NOMO-1 treated with dmso at 0.1 percent for 144 hours (cell line): ENCODE results near the gene RPS27.
A peak's percentile ranks its signal among the peaks of the same experiment; 100 is the strongest.

ENCODE experiments used
- DNase-seq: peaks from one replicate; lab custom pipeline; 2025; ENCODE audit not compliant: unreplicated experiment; lab: John Stamatoyannopoulos, UW

The RPS27 gene

DNA sequence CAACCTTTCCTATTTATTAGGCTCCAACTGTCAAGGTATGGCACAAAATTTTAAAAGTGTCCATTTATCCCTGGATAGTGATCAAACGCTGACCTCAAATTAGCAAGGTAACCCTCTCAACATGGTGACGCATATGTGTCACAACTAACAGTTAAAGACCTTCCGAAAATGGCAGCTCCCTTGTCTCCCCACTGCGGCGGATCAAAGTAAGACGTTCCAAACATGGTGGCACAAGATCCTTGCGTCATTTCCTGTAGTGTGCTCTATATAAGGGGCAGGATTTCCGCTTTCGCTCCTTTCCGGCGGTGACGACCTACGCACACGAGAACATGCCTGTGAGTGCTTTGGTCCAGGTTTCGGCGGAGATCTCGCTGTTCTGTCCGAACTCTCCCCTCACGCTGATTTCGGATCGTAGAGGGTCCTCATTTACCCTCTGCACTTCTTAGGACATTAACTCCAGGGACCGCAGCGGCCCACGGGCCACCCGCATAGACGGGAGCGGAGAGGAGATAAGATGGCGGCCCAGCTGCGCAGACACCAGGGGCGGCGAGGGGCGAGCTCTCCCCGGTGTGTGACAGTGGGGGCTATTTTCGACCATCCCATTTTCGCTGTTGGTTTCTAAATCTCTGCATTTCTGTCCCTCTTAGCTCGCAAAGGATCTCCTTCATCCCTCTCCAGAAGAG is at the start of gene RPS27:
Gene RPS27 (plus strand): TSS at position 295 of the 683 bp plus-strand sequence. CDS start 35 bp downstream, at position 330.
- peak; percentile 97 for DNase-seq

DNA sequence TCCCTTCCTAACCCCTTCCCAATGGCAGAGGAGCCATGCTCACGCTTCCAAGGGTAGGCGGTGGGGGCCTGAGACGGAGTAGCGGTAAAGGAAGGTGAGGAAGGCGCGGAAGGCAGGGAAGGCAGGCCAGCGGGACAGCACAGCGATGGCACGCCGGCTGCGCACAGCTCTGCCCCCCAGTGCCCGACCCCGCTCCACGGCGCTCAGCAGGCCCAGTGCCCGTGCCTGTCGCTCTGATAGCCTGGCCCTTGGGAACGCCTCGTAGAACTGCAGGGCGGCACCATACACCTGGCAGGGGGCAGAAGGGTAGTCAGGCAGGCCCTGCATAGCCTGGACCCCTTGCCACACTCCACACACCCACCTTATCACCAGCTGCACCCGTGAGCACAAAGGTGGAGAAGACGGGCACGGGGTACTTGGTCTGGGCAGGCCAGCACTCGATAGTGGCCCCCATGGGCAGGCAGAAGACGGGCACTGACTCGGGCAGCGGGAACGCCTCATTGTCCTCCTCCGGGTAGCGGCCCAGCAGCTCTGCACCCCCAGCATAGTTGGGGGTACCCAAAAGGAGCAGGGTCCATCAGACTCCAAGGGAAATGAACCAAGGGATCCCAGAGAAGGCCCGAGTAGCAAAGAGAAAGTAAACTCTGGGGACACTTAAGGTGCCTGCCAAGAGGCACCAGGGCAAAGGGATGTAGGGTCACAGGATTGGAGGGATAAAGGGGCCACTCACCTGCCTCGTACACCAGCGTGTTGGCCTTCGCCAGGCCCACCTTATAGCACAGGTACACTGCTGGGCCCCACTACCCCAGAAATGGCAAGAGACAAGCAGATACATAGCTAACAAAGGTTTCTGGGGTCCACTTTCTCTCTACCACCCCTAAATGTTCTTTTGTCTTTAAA is 48.5 kb upstream of the RPS27 start:
- DNase-seq, result no peak

DNA sequence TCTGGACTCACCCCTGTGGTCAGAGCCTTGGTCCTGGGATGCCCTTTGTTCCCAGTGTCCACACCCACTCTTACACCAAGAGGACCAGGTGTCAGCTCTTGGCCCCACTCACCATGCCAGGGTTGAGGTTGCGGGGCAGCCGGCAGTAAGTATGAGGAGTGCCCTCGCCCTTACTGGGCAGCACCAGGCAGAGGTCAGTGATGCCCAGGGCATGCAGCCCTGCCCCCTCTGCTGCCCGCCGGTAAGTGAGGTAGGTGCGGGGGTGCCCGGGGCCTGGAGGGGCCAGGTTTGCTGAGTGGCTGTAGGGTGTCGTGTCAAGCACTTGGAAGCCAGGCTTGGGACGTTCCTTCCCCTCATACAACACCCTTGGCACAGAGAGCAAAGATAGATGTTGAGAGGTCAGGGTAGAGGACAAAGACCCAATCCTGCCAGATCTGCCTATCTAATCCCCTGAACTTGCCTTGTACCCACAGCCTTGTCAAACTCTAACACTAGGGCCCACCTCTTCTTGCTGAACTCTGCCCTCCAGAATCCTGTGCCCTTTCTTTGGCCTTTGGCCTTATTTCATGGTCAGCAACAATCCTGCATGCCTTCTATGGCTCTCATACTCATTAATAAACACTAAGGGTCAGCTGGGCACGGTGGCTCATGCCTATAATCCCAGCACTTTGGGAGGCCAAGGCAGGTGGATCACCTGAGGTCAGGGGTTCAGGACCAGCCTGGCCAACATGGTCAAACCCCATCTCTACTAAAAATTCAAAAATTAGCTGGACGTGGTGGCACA is 47.6 kb upstream of the RPS27 start:
- no peak for DNase-seq

DNA sequence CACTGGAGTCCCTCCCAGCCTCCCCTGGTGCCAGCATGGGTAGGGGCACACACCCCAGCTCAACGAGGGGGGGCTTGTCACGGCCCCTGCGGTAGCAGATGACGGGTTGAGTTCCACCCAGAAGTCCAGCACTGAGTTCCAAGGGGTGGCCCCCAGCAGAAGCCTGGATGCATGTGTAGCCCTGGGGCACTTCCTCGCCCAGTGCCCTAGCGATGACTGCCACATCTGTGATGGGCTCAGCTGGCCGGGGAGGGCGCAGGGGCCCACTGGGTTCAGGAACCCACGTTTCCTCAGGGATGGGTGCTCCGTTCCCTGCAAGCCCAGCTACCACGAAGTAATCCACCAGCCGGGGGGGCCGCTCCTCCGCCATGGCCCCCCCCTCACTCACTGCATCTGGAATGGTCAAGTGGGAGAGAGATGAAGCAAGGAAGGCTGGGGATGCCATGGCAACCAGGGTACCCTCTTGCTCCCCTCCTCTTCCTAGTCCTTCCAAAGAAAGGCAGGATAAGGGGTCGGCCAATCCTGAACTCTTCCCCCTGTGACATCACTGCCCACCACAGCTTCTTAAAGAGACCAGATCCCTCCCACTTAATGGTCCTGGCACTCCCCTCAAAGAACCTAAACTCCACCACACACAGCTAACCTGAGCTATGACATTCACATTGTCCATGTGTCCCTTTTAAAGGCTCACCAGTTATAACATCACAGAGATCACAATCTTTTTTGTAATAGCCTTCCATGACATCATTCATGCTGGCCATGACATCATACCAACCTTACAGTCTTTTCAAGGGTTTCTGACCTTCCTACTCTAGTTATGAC is 46.3 kb upstream of the RPS27 start:
- DNase-seq, result no peak

DNA sequence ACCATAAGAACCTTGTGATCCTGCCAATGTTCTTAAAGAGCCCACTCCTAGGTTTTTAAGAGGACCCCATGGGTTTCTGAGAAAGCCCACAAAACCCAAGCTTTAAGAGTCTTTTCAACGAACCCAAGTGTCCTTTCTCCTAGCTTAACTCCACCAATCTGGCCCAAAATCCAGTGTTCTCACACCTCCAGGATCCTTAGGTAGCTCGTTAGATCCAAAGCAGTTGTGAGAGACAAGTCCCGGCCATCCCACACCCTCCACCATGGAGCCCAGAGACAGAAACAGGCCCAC is 45.8 kb upstream of the RPS27 start:
- DNase-seq, result no peak

DNA sequence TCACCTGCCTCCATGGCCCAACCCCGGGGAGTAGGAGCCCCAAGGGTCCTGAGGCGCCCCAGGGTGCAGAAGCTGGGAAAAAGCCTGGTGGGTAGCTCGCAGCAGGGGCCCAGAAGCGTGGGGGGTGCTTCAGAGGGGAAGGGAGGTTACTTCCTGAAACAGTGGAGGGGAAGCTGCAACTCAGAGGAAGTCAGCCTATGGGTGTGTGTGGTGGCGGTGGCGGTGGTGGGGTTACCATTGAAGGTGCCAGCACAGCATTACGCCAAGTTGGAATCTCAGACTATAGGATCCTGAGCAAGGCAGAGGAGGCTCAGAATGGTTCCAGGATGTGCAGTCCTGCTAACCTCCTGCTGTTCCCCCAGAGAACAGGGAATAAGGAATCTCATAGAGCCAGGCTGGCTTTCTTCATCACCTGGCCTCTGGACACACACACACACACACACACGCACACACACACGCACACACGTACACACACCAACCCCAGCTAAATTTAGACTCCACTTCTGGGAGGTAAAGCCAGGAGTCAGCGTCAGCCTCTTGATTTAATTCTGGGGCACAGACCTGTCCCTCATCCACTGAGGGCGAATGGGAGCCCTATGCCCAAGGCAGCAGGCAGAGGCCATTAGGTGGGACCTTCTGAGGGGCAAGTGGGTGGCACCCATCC is 45.3 kb upstream of the RPS27 start:
- peak; percentile 88 for DNase-seq

DNA sequence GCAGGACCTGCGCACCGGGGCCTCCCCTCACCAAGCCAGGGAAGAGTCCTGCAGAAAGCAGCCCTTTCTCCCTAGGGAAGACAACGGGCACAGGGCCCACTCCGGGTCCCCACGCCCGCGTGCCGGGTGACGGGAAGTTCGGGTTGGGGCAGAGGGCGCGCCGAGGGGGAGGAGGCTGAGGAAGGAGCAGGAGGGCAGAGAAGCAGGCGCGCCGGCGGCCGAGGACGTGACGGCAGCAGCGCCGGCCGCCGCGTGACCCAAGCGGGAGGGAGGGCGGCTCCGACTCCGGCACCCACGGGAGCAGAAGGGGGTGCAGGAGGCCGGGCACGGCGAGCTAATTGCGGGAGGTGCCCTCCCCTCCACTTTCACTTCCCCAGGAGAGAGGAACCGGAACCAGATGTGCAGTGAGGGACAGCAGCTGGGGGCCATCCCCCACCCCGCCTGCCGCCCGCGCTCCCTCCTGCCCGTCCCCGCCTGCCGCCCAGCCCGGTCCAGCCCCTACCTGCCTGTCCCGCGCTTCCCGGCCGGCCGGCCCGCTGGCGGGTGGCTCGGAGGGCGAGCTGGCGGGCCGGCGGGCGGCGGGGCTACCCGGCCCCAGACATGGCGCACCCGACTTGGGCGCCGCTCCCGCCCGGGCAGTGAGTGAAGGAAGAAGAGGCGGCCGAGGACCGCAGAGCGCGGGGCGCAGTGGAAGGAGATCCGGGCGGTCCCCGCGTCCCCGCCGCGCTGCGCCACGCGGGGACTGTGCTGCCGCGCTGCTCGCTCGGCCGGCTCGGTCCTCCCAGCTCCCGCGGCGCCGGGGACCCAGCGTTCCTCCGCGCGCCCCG is 44.6 kb upstream of the RPS27 start:
- DNase-seq, result peak; percentile 96

DNA sequence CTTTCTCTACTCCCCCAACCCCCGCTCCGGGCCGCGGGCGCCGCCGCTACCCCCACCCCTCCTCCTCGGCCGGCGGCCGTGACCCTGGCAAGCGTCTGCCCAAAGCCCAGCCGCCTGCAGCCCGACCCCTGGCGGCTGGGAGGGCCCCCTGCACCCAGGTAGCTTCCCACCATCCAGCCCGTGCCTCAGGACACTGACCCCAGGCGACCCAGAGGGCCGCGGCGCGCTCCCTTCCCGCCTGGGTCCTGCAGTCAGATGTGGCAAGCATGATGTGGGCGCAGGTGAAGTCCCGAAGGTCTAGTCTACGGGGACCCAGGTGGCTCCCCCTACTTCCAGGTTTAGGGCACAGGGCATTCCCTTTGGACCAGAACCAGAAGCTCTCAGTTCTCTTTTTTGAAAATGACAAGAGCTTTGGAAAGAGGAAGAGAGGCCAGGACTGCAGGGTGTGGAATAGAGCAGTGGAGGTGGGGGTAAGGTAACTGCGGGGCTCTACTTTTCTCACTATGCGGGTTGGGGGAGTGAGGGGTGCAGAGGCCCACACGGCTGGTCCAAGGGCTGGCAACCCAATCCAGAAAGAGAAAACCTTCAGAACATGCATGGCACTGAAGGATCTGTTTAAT is 43.8 kb upstream of the RPS27 start, which contains the start of gene DENND4B:
Gene DENND4B (minus strand): TSS at position 97 of the 620 bp plus-strand sequence. CDS start 2,344 bp downstream, outside the sequence.
- DNase-seq, result peak; percentile 88

DNA sequence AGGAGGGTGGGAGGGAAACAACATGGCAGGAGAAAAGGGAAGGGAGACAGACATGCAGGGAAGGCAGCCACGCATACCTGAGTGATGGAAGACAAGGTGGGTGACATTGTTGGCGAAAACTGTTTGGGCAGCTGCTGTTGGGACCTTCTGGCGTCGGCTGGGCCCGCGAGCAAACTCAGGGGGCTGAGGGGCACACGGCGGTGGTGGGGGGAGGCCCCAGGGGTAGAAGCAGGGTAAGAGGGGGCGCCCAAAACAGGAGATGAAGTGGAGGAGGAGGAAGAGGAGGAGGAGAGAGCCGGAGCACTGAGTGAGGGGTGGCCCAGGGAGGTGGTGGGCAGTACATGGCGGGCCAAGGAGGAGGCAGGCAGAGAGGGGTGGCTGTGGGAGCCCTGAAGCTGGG is 39.4 kb upstream of the RPS27 start:
- DNase-seq, result no peak

DNA sequence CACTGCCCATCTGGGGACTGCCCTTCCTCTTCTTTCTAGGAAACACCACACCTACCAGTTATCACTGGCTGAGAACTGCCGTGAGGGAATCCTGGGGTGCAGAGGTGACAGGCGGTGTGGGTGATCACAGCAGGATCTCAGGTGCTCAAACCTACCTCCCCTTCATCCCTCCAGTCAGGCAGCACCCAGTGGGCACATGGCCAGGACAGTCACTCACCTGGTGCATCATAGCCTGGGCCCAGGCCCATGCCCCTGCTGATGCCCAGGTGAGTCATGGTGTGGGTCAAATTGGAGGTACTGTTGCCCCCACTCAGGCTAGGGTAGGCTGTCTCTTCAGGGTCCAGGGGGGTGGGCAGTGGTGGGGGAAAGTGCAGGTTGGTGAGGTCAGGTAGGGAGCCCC is 38.8 kb upstream of the RPS27 start:
- no peak for DNase-seq

DNA sequence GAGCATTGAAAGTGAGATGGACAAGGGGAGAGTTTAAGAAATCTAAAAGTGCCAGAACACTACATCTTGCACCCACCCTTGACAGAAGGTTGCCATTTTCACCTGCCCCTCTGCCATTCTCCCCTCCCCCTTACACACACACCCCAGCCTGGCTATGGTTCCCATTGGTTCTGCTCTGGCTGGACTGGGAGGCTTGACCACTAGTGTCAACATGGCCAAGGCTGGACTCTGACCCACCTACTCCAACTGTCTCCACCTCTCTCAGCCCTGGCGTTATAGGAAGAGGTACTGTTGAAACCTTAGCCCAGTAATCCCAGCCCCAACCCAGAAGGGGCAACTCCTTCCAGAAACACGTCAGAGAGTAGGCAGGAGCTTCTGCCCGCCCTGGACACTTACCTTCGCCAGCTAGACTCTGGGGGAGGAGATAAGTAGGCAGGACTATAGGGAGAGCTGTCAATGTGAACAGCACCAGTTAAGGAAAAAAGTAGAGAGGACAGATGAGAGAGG is 36.6 kb upstream of the RPS27 start:
- DNase-seq, result no peak

DNA sequence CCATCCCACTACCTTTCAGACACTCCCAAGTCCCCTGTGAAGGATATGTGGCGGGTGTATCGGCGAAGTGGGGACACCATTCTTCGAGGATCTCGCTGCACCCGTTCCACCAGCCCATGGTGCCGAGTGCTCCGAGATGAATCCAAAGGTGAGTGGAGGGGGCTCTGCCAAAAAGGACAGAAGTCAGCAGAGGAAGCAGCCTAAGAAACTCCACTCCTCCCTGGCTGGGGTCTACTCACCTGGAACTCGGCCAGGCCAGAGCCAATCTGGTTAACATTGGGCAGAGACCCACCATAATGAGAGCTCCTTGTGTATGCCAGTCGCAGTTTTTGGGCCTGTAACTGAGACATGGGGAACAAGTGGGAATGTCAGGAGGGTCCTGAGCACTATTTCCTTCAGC is 35.7 kb upstream of the RPS27 start:
- DNase-seq, result no peak

DNA sequence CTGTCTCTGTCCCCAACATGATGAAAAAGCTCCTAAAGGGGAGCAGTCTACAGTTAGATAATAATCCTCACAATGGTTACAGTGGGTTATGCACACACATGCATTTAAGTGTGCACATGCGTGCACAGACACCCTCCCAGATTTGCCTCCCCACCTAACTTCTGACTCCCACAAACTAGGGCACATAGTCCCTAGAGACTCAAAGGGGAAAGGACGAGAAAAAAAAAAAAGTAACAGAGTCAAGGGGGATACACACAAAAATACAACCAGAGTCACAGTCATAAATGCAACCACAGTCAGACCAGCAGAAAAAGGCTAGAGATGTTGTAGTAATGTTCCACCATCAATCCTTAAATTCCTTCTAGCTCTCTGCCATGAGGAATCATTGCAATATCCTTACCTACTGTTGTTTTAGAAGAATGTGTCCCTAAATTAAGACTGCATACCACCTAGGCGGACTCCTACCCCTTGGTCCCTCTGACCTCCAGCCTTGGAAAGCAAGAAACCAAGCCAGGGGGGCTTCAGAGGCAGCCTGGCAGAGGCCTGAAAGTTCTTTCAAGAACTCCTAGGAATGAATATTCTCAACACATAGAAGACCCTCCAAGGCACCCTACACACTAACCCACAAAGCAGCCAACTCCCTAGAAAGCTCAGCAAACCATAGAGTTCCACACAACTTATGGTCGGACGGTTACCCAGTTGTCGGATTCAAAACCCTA is 33.4 kb upstream of the RPS27 start:
- no peak for DNase-seq

DNA sequence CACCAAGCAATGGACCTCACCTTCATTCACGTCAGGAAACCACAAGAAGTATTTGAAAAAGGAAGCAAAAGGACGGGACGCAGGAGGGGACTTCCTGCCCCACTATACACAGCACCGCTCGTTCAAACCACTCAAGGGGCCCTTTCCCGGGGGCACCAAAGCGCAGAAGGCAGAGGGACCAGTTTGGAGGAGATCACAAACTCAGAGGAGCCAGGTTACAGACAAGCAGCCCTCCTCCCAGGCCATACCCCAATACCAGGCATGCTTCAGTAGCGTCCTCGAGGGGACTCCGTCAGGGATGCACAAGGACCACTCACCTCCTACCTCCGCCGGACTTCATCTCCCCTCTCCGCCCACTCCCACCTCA is 32.8 kb upstream of the RPS27 start:
- no peak for DNase-seq

DNA sequence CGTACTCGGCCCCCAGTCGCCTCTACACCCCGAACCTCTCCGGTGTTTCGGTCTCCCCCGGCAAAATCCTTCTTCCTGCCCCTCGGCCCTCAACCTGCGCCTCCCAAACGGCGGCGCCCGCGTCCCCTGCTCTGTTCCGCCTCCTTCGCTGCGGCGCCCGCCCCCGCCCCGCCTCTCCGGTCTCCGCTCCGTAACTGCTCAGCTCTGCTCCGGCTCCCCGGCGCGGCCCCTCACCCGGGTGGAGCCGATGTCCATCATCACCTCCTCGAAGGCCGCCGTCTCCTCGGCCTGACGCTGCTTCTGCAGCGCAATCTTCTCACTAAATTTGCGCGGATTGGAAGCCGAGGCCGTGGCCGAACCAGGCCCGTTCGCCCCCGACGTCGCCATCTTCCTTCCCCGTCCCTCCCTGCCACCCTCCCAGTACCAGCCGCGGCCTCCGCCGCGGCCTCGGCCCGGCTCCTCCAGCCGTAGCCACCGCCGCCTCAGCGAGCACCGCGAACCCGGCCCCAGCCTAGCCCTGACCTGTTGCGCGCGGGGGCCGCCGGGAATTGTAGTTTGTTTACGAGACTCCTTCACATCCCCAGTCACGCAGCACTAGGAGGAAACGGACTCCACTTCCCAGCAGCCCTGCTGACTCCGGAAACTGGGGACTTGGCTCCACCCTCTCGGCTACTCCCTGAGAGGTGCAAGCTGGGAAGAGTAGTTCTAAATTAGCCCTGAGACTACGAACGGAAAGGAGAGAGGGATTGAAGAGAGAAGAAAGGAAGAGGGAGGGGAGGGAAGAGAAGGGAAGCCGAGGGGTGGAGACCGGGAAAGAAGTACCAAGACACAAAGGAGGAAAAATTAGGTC is 32.2 kb upstream of the RPS27 start, which contains the start of gene CRTC2:
Gene CRTC2 (minus strand): TSS at position 502 of the 850 bp plus-strand sequence. CDS start 115 bp downstream, at position 387.
- DNase-seq, result peak; percentile 99

DNA sequence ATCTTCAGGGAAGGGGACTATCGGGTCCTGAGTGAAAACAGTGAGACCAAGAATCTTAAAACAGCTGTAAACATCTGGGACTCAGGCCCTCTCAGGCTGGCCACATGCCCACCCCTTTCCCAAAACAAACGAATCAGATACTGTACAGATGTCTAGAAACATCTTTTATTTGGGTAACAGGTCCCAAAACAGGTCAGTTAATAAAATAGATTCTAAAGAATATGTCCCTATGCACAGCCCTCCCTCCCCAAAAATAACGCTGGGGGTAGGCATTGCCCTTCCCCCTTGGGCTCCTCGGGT is 31.7 kb upstream of the RPS27 start:
- no peak for DNase-seq

DNA sequence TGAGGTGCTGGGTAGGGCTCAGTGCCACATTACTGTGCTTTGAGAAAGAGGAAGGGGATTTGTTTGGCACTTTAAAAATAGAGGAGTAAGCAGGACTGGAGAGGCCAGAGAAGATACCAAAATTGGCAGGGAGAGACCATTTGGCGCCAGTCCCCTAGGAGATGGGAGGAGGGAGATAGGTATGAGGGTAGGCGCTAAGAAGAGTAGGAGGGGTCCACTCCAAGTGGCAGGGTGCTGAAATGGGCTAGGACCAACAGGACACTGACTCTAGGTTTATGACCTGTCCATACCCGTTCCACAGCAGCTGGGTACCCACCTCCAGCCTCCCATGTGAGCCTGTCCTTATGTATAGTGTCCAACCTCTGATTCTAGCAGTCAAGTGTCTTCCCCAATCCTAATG is 31.1 kb upstream of the RPS27 start:
- DNase-seq, result no peak
